Ovary (tissue), 9 donors: ENCODE data around the gene PTPN14. TPM values are rescaled to one million over a fixed set of nuclear protein-coding genes. Genes with fewer than 3 reads are reported as not detected.

ENCODE experiments used
- DNase-seq, 5 donors: peaks; one replicate each; pipeline ENCODE4 v3.0.0-alpha.2; 2019 to 2020
- H3K27ac ChIP-seq, 2 donors: fragments of 200-600 bp; one replicate each; pipeline versions ENCODE4 v1.5.1 to v1.8.0; 2019 to 2022
- H3K27me3 ChIP-seq: fragments of 200-600 bp; one replicate; pipeline ENCODE4 v1.8.0; 2022
- H3K36me3 ChIP-seq: fragments of 200-600 bp; sonication (generic); one replicate; pipeline ENCODE4 v1.5.1; 2019
- H3K4me1 ChIP-seq: one replicate; pipeline ENCODE4 v1.8.1; 2013; ENCODE audit warnings: mild to moderate bottlenecking, moderate library complexity; ENCODE audit not compliant: insufficient read depth
- H3K4me3 ChIP-seq: fragments of 200-600 bp; sonication (generic); one replicate; pipeline ENCODE4 v1.5.1; 2017
- H3K9me3 ChIP-seq, 2 donors: fragments of 200-600 bp in 1 of 2; sonication (generic) in 1 of 2; one replicate each; pipeline versions ENCODE4 v1.5.1 to v1.8.1; 2013 to 2019; ENCODE audit warnings: mild to moderate bottlenecking in 1 of 2, moderate library complexity in 1 of 2
- CTCF ChIP-seq, 3 donors: fragments of 450-650 bp in 2 of 3; fragments of 200-600 bp in 1 of 3; IDR thresholded peaks; one replicate each; pipeline versions ENCODE4 v1.5.1 to v1.8.0; 2016 to 2022; ENCODE audit warnings: antibody characterized with exemption in 3 of 3, mild to moderate bottlenecking in 1 of 3
- EP300 ChIP-seq: sonication (generic); formaldehyde crosslinking; IDR thresholded peaks from one replicate; pipeline ENCODE4 v1.6.1; 2017; ENCODE audit warnings: antibody characterized with exemption
- POLR2A ChIP-seq: fragments of 450-650 bp; IDR thresholded peaks from one replicate; pipeline ENCODE4 v1.6.1; 2017; ENCODE audit warnings: antibody characterized with exemption, mild to moderate bottlenecking, moderate library complexity
- WGBS, 3 donors: extraction: QIAGEN DNeasy Blood & Tissue Kit in 1 of 3; methylation state at CpG; one replicate each; pipeline versions ENCODE4 v1.1.5 to v1.1.7; 2013 to 2017; 5-methylcytosine and 5-hydroxymethylcytosine counted together
- intact Hi-C, 4 donors: fragments of 100-400 bp; cut with DNase I; formaldehyde crosslinking; loops; one replicate each; pipeline versions ENCODE4 v1.11.0 to v1.15.1; 2022 to 2023
- polyA plus RNA-seq, 2 donors: library from polyadenylated mRNA; stranded (reverse); fragments of 200-250 nt in 1 of 2; fragments of 350-450 nt in 1 of 2; fragmentation: Illumina TruSeq in 1 of 2; extraction: RNeasy Lipid Tissue Mini Kit (QIAGEN cat#74804) in 1 of 2; gene quantifications; one replicate each; pipeline ENCODE4 v1.2.3, GENCODE V29; 2013 to 2014
- total RNA-seq, 7 donors: library from RNA; depleted of rRNA in 2 of 7; stranded (reverse); fragments of >200 nt in 2 of 7; fragmentation: NEBNext Ultra II Directional in 3 of 7; extraction: Animal tissue kit (Norgen Biotek cat#: 25700) in 3 of 7; gene quantifications; one replicate each; pipeline versions ENCODE4 v1.1.0 to v1.2.4, GENCODE V29; 2016 to 2023
- donor health status: DM: no; HTN: no; CAD: no; lungs with moderate emphysema.
- donor health status: DM: no; HTN: no; CAD: no.
- donor health status: Bipolar disorder and iron deficiency.
- donor health status: DM: yes; HTN: yes; CAD: no.
- donor health status: DM: no; HTN: no; CAD: no.
- donor health status: DM: yes; HTN: yes; CAD: no.

The PTPN14 gene
- total and polyA plus RNA-seq, 9 donors: 7.6 to 68.9 (median 41.1) TPM

DNA sequence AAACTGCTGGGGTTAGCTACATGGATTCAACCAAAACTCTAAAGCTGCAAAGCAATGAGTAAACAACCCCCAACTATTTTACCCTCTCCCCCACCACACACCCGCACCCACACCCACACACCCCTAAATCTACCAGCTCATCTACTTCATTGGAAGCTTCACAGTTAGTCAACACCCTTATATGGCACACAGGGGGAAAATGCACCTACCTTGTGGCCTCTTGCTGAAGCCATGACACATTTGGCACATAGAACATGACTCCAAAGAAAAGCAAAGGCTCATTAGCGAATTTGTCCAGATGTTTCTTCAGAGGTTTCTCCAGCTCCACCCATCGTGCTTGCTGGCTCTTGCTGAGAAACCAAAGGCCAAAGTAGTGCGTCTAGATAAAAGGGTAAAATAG lies 99.8 kb downstream of the PTPN14 start:
- Histone ChIP-seq H3K9me3 (no peaks in the 10 kb centered on the region), H3K4me1 (peaks cover 4% of the 10 kb centered on the region), H3K4me3 (no peak overlapping the region), H3K27ac (no peak overlapping the region), H3K27me3 (no peaks in the 10 kb centered on the region), H3K36me3 (no peaks in the 10 kb centered on the region)
- WGBS, 3 donors: 63 to 71% (median 66%) methylated on average over 4 of the region's 4 CpGs
- TF ChIP-seq CTCF (IDR thresholded peaks at IDR 0.05) (no peak), POLR2A (no peak), EP300 (no peak)
- DNase-seq: no peak
- intact Hi-C loops: no loop called here

DNA sequence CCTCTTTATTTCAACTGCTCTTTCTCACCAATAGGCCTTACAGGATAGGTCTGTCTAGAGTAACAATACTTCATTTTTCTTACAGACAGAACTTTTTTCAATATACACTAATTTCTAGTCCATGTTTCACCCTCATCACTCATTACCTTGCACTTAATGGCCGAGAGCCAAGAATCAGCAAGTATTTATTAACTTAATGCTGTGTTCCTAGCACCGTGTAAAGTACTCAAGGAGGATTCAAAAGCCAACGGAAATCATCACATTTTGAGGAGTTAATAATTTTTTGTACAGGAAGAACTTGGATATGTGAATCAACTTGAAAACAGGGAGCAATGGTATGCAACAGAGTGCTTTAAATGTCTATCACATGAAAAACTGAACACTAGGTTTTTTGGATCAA lies 102.0 kb downstream of the PTPN14 start:
- H3K4me1 ChIP-seq: peaks cover 4% of the 10 kb centered on the region
- no peak for DNase-seq
- no peak overlapping the region for H3K4me3 ChIP-seq
- no peak overlapping the region for H3K27ac ChIP-seq
- no peak for TF ChIP-seq POLR2A
- no peak for TF ChIP-seq EP300
- TF ChIP-seq CTCF (IDR thresholded peaks at IDR 0.05): no peak
- intact Hi-C loops: no loop called here
- no peaks in the 10 kb centered on the region for H3K9me3 ChIP-seq
- WGBS, 3 donors: 95 to 98% (median 98%) methylated on average over 3 of the region's 3 CpGs
- no peaks in the 10 kb centered on the region for H3K27me3 ChIP-seq
- no peaks in the 10 kb centered on the region for H3K36me3 ChIP-seq

GRCh38 chr1:214448536-214448935 lies 102.9 kb downstream of the PTPN14 start:
- H3K36me3 ChIP-seq: no peaks in the 10 kb centered on the region
- no peaks in the 10 kb centered on the region for H3K27me3 ChIP-seq
- intact Hi-C loops: no loop called here
- DNase-seq: no peak
- peaks cover 4% of the 10 kb centered on the region for H3K4me1 ChIP-seq
- 97 to 100% (median 100%) methylated on average over 2 of the region's 2 CpGs for WGBS, 3 donors
- no peaks in the 10 kb centered on the region for H3K9me3 ChIP-seq
- TF ChIP-seq POLR2A: no peak
- no peak for TF ChIP-seq CTCF (IDR thresholded peaks at IDR 0.05)
- TF ChIP-seq EP300: no peak
- H3K4me3 ChIP-seq: no peak overlapping the region
- H3K27ac ChIP-seq: no peak overlapping the region

- H3K4me3 ChIP-seq: no peak overlapping the region
- no peak for DNase-seq
- intact Hi-C loops: no loop called here
- 79 to 90% (median 89%) methylated on average over 2 of the region's 2 CpGs for WGBS, 3 donors
- no peak overlapping the region for H3K27ac ChIP-seq
- H3K9me3 ChIP-seq: no peaks in the 10 kb centered on the region
- no peaks in the 10 kb centered on the region for H3K36me3 ChIP-seq
- H3K4me1 ChIP-seq: peaks cover 2% of the 10 kb centered on the region
- H3K27me3 ChIP-seq: no peaks in the 10 kb centered on the region
- TF ChIP-seq CTCF (IDR thresholded peaks at IDR 0.05): no peak
- TF ChIP-seq POLR2A: no peak
- TF ChIP-seq EP300: no peak
These were observed 103.9 kb downstream of the PTPN14 start for GRCh38 chr1:214447557-214447871.
